Activated T-cell treated with anti-CD3 and anti-CD28 coated beads, Interleukin-2, amount 50 U/mL, for 48 hours (primary cell): Measurements from ENCODE around the gene TOX2.

Experiments
- DNase-seq, 2 experiments: peaks; one replicate each; pipeline ENCODE4 v3.0.0-alpha.2; 2020

Gene TOX2

GRCh38 chr20:44068316-44069201 is 153.9 kb downstream of the TOX2 start:
- DNase-seq, result peak in 1 of 2 experiments; percentile 37

GRCh38 chr20:44069203-44070011 is 154.8 kb downstream of the TOX2 start:
- peak; percentile 67 to 68 for DNase-seq

- DNase-seq, result peak in 1 of 2 experiments; percentile 33
Observed at GRCh38 chr20:44070139-44070900, 155.7 kb downstream of the TOX2 start.

- peak in 1 of 2 experiments; percentile 16 for DNase-seq
Observed at GRCh38 chr20:44071057-44071456, 156.4 kb downstream of the TOX2 start.

GRCh38 chr20:44071526-44072111 is 157.0 kb downstream of the TOX2 start:
- DNase-seq, result peak in 1 of 2 experiments; percentile 11

- peak in 1 of 2 experiments; percentile 15 for DNase-seq
Observed at GRCh38 chr20:44072384-44072783, 157.7 kb downstream of the TOX2 start.

GRCh38 chr20:44073011-44073674 is 158.5 kb downstream of the TOX2 start:
- DNase-seq, result peak in 1 of 2 experiments; percentile 18

GRCh38 chr20:44073675-44074071 is 159.0 kb downstream of the TOX2 start:
- DNase-seq, result peak in 1 of 2 experiments; percentile 17

- DNase-seq, result peak; percentile 13 to 21
Observed at GRCh38 chr20:44074252-44075151, 159.8 kb downstream of the TOX2 start.

GRCh38 chr20:44075191-44075949 is 160.7 kb downstream of the TOX2 start:
- peak in 1 of 2 experiments; percentile 14 for DNase-seq

GRCh38 chr20:44075950-44076232 is 161.2 kb downstream of the TOX2 start:
- peak in 1 of 2 experiments; percentile 11 for DNase-seq

GRCh38 chr20:44079291-44079690 is 164.6 kb downstream of the TOX2 start:
- no peak for DNase-seq

- DNase-seq, result no peak
Observed at GRCh38 chr20:44080064-44080463, 165.4 kb downstream of the TOX2 start.

GRCh38 chr20:44080646-44081267 is 166.1 kb downstream of the TOX2 start:
- peak; percentile 84 for DNase-seq

GRCh38 chr20:44081476-44081875 is 166.8 kb downstream of the TOX2 start:
- no peak for DNase-seq

GRCh38 chr20:44081888-44082287 is 167.2 kb downstream of the TOX2 start:
- no peak for DNase-seq

GRCh38 chr20:44083220-44083933 is 168.7 kb downstream of the TOX2 start:
- DNase-seq, result no peak

GRCh38 chr20:44084439-44084838 is 169.8 kb downstream of the TOX2 start:
- no peak for DNase-seq

- no peak for DNase-seq
Observed at GRCh38 chr20:44084891-44085290, 170.2 kb downstream of the TOX2 start.
